GM12864 (cell line): ENCODE data around the gene SLC39A11.

Source experiments
- DNase-seq: peaks from one replicate; pipeline ENCODE4 v3.0.0-alpha.2; 2011; ENCODE audit warnings: low read depth
- H3K4me3 ChIP-seq: 2 replicates; pipeline ENCODE4 v1.5.1; 2011; ENCODE audit warnings: mild to moderate bottlenecking, low read depth, low read length, control low read depth
- TF ChIP-seq, protein P1 (sequence below): IDR thresholded peaks from 2 replicates; pipeline ENCODE4 v1.5.1; 2011; ENCODE audit warnings: low read depth, mild to moderate bottlenecking, moderate library complexity, low read length, control low read depth, inconsistent platforms; ENCODE audit errors: missing control alignments

SLC39A11 gene

DNA sequence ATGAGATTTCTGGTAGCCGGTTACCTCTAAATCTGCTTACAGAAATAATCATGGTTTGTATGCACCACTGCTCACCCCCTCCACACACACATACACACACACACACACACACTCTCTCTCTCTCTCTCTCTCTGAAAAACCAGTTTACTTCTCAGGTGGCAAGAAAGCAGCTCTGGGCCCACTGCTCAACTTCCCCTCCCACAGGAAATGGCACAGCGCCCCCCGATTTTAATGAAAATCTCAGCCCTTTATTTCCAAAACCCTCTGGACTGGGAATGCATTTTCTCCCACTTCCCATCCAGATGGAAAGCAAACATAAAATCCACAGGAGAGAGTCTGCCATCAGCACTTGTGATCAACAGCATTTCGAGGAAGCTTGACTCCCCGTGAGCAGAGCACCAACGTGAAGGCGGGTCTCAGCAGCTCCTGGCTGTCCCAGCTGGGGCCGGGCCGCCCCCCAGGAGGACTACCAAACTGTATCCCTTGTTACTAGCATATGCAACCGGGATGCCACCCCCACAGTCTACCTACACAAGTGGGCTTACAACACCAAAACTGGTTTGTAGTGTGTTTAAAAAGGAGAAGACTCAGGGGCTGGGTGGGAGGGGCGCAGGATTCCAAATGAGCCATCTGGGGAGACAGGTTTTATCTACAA lies 121.1 kb downstream of the SLC39A11 start:
- DNase-seq = no peak
- TF ChIP-seq, protein P1, sequence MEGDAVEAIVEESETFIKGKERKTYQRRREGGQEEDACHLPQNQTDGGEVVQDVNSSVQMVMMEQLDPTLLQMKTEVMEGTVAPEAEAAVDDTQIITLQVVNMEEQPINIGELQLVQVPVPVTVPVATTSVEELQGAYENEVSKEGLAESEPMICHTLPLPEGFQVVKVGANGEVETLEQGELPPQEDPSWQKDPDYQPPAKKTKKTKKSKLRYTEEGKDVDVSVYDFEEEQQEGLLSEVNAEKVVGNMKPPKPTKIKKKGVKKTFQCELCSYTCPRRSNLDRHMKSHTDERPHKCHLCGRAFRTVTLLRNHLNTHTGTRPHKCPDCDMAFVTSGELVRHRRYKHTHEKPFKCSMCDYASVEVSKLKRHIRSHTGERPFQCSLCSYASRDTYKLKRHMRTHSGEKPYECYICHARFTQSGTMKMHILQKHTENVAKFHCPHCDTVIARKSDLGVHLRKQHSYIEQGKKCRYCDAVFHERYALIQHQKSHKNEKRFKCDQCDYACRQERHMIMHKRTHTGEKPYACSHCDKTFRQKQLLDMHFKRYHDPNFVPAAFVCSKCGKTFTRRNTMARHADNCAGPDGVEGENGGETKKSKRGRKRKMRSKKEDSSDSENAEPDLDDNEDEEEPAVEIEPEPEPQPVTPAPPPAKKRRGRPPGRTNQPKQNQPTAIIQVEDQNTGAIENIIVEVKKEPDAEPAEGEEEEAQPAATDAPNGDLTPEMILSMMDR = no peak
- no peak overlapping the region for H3K4me3 ChIP-seq

DNA sequence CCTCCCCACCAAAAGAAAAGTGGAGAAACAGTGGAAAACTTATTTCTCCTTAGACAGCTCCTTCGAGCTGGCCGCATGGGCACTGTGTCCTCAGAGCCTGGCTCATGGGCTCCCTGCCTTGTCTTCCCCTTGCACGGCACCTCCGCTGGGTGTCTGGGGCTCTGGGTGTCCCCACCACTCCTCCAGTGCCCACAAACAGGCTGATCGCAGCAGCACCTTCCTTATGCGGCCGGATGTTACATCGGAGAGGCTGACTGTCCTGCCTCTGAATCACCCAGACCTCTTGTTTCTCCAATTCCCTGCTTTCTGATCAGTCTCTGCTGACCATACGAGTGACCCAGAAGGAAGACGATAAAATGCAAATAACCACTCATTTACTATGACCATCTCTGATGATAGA lies 121.7 kb downstream of the SLC39A11 start:
- no peak for DNase-seq
- H3K4me3 ChIP-seq = no peak overlapping the region
- TF ChIP-seq, protein P1 = no peak

DNA sequence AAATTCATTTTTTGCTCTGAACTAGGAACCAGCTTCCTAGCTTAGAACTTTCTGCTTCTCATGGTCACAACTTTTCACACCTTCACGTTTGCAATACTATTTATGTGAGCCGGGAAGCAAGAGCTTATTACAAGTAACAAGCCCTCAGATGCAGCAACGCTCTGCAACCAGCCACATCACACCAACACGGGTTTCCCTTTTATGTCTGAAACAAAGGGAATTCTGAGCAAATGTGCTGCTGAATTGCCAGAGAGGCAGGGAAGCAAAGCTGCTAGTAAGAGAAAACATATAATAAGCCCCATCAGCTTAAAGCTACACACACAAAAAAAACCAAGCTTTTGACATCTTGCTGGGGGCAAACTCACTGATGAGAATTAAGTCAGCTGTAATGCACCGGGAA lies 122.2 kb downstream of the SLC39A11 start:
- DNase-seq = no peak
- H3K4me3 ChIP-seq = no peak overlapping the region
- TF ChIP-seq, protein P1 = no peak

DNA sequence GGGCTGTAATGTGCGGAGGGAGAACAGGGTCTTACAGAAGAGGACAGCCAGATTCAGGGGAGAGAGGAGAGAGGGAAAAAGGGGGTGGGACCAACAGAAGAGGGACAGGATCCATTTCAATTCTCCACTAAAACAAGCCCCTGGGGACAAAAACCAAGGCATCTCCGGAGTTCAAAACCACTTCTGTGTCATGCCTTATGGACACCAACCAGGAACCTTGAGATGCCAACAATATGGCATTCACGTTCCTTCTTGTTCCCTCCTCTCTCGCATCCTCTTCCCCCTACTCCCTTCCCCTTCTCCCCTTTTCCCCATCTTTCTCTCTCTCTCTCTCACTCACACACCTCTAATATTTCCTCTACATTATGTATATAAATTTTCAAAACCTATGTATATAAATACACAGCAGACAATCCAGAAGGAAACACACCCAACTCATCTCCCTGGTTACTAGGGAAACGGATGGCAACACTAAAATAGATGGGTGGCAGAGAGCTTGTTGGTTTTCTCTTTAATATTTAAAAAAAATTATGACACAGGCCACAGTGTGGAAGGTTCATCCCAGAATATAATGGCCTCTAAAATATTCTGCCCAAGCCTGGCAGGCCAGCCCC lies 123.1 kb downstream of the SLC39A11 start:
- TF ChIP-seq, protein P1 = no peak
- H3K4me3 ChIP-seq = no peak overlapping the region
- DNase-seq = no peak

DNA sequence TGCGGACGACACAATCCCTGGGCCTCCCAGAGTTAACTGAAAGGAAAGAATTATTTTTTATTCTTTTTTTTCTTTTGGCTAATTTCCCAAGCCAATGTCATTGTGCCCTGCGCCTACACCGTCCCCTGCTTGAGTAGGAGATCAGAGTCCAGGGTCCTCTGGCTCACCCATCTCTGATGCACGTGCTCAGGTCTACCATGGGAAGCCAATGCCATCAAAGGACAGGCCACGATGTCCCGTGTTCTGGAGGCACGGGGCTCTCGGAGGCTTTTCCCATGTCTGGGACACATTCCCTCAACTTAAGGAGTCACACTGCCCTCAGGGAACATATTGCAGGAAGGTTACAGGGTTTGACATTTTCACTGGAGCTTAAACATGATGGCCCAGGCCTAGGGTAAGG lies 123.7 kb downstream of the SLC39A11 start:
- no peak for DNase-seq
- H3K4me3 ChIP-seq = no peak overlapping the region

DNA sequence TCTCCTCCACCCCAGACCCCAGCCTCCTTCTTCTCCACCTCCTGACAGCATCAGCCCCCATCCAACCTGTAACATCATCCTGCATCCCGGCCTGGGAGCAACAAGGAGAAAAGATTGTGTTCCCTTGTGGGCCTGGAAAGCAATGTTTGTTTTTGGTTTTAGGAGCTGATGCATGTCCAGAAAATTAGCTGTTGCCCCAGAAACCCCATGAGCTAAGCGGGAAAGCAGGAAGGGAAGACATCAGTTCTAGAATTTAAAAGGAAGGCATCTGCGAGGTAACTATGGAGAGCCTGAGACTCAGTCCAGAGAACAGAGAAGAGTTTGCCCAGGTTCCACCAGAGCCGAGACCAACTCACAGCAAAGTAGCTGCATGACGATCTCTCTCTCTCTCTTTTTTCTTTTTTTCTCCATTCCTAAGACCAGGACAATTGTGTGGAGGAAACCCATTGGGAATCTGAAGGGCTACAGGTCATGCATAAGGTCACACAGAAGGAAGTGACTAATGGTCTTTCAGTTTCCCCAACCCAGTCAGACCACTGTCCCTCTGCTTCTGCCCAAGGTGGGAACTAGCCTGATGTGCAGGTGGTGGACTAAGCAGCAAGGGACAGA lies 124.4 kb downstream of the SLC39A11 start:
- TF ChIP-seq, protein P1 = no peak
- H3K4me3 ChIP-seq = no peak overlapping the region
- no peak for DNase-seq

More for the DNA sequence above, 123.7 kb downstream of the SLC39A11 start:
- TF ChIP-seq, protein P1 = no peak
